IPS-18c (cell line): ENCODE data around the gene RNFT1.
"Not testable (repeated sequence)": the region's sequence is repeated elsewhere in the genome, so short reads cannot be mapped to it uniquely, and the experiment has no call there.

ENCODE experiments used
- H3K4me3 ChIP-seq: 2 replicates; pipeline ENCODE4 v1.7.0; 2013; ENCODE audit warnings: low read depth, mild to moderate bottlenecking, low read length, moderate library complexity; ENCODE audit not compliant: insufficient read depth
- H3K9me3 ChIP-seq: one replicate; pipeline ENCODE4 v1.6.1; 2013; ENCODE audit warnings: mild to moderate bottlenecking, low read length, moderate library complexity; ENCODE audit not compliant: control insufficient read depth, insufficient read depth

The RNFT1 gene

GRCh38 chr17:59941131-59941530 is 23.4 kb downstream of the RNFT1 start:
- Histone ChIP-seq H3K4me3 (no peak overlapping the region), H3K9me3 (no peaks in the 10 kb centered on the region)

GRCh38 chr17:59940697-59941096 is 23.8 kb downstream of the RNFT1 start:
- H3K4me3 ChIP-seq, H3K9me3 ChIP-seq: not testable (repeated sequence)

GRCh38 chr17:59933317-59933716 is 31.2 kb downstream of the RNFT1 start:
- not testable (repeated sequence) for H3K9me3 ChIP-seq, H3K4me3 ChIP-seq

- not testable (repeated sequence) for H3K4me3 ChIP-seq, H3K9me3 ChIP-seq
Measured at GRCh38 chr17:59930768-59931167, 33.8 kb downstream of the RNFT1 start.

- not testable (repeated sequence) for H3K4me3 ChIP-seq, H3K9me3 ChIP-seq
Measured at GRCh38 chr17:59930121-59930520, 34.4 kb downstream of the RNFT1 start.

- H3K9me3 ChIP-seq, H3K4me3 ChIP-seq: not testable (repeated sequence)
Measured at GRCh38 chr17:59920637-59921036, 43.9 kb downstream of the RNFT1 start.

GRCh38 chr17:59916446-59916845 is 48.1 kb downstream of the RNFT1 start:
- no peak overlapping the region for H3K4me3 ChIP-seq

GRCh38 chr17:59914274-59914854 is 50.2 kb downstream of the RNFT1 start:
- Histone ChIP-seq H3K4me3 (no peak overlapping the region), H3K9me3 (no peaks in the 10 kb centered on the region)

More at GRCh38 chr17:59916446-59916845, 48.1 kb downstream of the RNFT1 start:
- no peaks in the 10 kb centered on the region for H3K9me3 ChIP-seq

GRCh38 chr17:59907467-59907866 is 57.1 kb downstream of the RNFT1 start:
- Histone ChIP-seq H3K4me3 (no peak overlapping the region), H3K9me3 (no peaks in the 10 kb centered on the region)

GRCh38 chr17:59903455-59903854 is 61.1 kb downstream of the RNFT1 start:
- H3K9me3 ChIP-seq: no peaks in the 10 kb centered on the region
- H3K4me3 ChIP-seq: no peak overlapping the region
